ENCODE measurements around the gene PLCL1. TPM values are rescaled to one million over a fixed set of nuclear protein-coding genes. Genes with fewer than 3 reads are reported as not detected.

PLCL1 gene
- total RNA-seq, 1 experiment from 2014 or later: 0.07 TPM

- TF ChIP-seq ZNF423 (CRISPR knock-in tag; IDR thresholded peaks at IDR 0.05) (no peak), CTCF (IDR thresholded peaks at IDR 0.05) (no peak), MXD4 (CRISPR knock-in tag; IDR thresholded peaks at IDR 0.05; ENCODE audit: borderline replicate concordance) (no peak), TEAD4 (CRISPR knock-in tag; IDR thresholded peaks at IDR 0.05) (no peak), HMGA2 (CRISPR knock-in tag; IDR thresholded peaks at IDR 0.05) (no peak)
Measured at GRCh38 chr2:197846777-197847176, 42.4 kb downstream of the PLCL1 start (continued).

- Mint-ChIP-seq H3K36me3 (no peaks in the 10 kb centered on the region), H3K27ac (no peak overlapping the region), H3K27me3 (ENCODE audit: low read depth) (no peaks in the 10 kb centered on the region), H3K4me3 (no peak overlapping the region), H3K9me3 (no peaks in the 10 kb centered on the region), H3K4me1 (peaks cover 6% of the 10 kb centered on the region)
- TF ChIP-seq AR (CRISPR knock-in tag; IDR thresholded peaks at IDR 0.05) (no peak), ESRRA (CRISPR knock-in tag; IDR thresholded peaks at IDR 0.05; ENCODE audit: borderline replicate concordance) (no peak), CDX4 (CRISPR knock-in tag; IDR thresholded peaks at IDR 0.05; ENCODE audit: borderline replicate concordance) (no peak), ZNF317 (CRISPR knock-in tag; IDR thresholded peaks at IDR 0.05; ENCODE audit: borderline replicate concordance, low read depth) (no peak), AFF4 (CRISPR knock-in tag; IDR thresholded peaks at IDR 0.05; ENCODE audit: borderline replicate concordance) (no peak), RELA (CRISPR knock-in tag; IDR thresholded peaks at IDR 0.05; ENCODE audit: borderline replicate concordance) (no peak), NFYB (CRISPR knock-in tag; conservative IDR thresholded peaks at IDR 0.05; ENCODE audit: low read depth) (no peak), ATF6 (CRISPR knock-in tag; IDR thresholded peaks at IDR 0.05) (no peak), TP53 (CRISPR knock-in tag; IDR thresholded peaks at IDR 0.05) (no peak)
- DNase-seq (ENCODE audit: low spot score) (no peak), ATAC-seq (no peak)
- POLR2A ChIA-PET: no interaction called here
- CTCF ChIA-PET: no interaction called here
Measured at GRCh38 chr2:197847651-197848401, 43.4 kb downstream of the PLCL1 start.

Measured in WTC11 (cell line).